RWPE2 (cell line): ENCODE data around the gene WDR55.
"Not testable (repeated sequence)": the region's sequence is repeated elsewhere in the genome, so short reads cannot be mapped to it uniquely, and the experiment has no call there.

ENCODE experiments used
- ATAC-seq: fragments of 200-7000 bp; cut with Tn5 transposase; 3 replicates; pipeline ENCODE4 v1.9.1; 2021; ENCODE audit warnings: low read depth
- DNase-seq: peaks from one replicate; pipeline ENCODE4 v3.0.0-alpha.2; 2020; ENCODE audit warnings: low spot score
- H3K27ac ChIP-seq: fragments of 450-650 bp; 2 replicates; pipeline ENCODE4 v1.5.1; 2017; ENCODE audit warnings: mild to moderate bottlenecking; ENCODE audit not compliant: poor library complexity, severe bottlenecking
- H3K27me3 ChIP-seq: fragments of 250-450 bp; sonication (Bioruptor Pico); 2 replicates; pipeline ENCODE4 v1.5.1; 2021; ENCODE audit warnings: mild to moderate bottlenecking, moderate library complexity; ENCODE audit not compliant: insufficient read depth, poor library complexity, severe bottlenecking
- H3K36me3 ChIP-seq: fragments of 250-450 bp; sonication (Bioruptor Pico); 2 replicates; pipeline ENCODE4 v1.5.1; 2020; ENCODE audit warnings: low read depth, mild to moderate bottlenecking, moderate library complexity
- H3K4me1 ChIP-seq: fragments of 250-450 bp; sonication (Bioruptor Pico); 2 replicates; pipeline ENCODE4 v1.5.1; 2021; ENCODE audit warnings: mild to moderate bottlenecking, moderate library complexity; ENCODE audit not compliant: insufficient read depth, poor library complexity, severe bottlenecking
- H3K4me3 ChIP-seq: fragments of 250-450 bp; sonication (Bioruptor Pico); 2 replicates; pipeline ENCODE4 v1.5.1; 2021; ENCODE audit warnings: mild to moderate bottlenecking, moderate library complexity; ENCODE audit not compliant: severe bottlenecking
- H3K9me3 ChIP-seq: fragments of 250-450 bp; sonication (Bioruptor Pico); 2 replicates; pipeline ENCODE4 v1.5.1; 2021; ENCODE audit warnings: mild to moderate bottlenecking, moderate library complexity; ENCODE audit not compliant: severe bottlenecking
- CTCF ChIP-seq: fragments of 450-650 bp; IDR thresholded peaks from one replicate; pipeline ENCODE4 v1.5.1; 2017; ENCODE audit warnings: mild to moderate bottlenecking, moderate library complexity; ENCODE audit not compliant: poor library complexity, severe bottlenecking

The WDR55 gene

GRCh38 chr5:140647042-140647419 is 17.7 kb upstream of the WDR55 start:
- peak overlapping the region; percentile 58 for H3K4me3 ChIP-seq
- H3K27me3 ChIP-seq = no peaks in the 10 kb centered on the region
- peaks cover 71% of the 10 kb centered on the region for H3K36me3 ChIP-seq
- peak overlapping the region; percentile 15 for H3K27ac ChIP-seq
- no peak for TF ChIP-seq CTCF
- H3K4me1 ChIP-seq = peaks cover 4% of the 10 kb centered on the region
- H3K9me3 ChIP-seq = no peaks in the 10 kb centered on the region
- DNase-seq = no peak
- peak; percentile 17 for ATAC-seq

- no peak for DNase-seq
- H3K27ac ChIP-seq = no peak overlapping the region
- no peak for TF ChIP-seq CTCF
- ATAC-seq = no peak
- H3K4me1 ChIP-seq = no peaks in the 10 kb centered on the region
- peaks cover 95% of the 10 kb centered on the region for H3K36me3 ChIP-seq
- H3K9me3 ChIP-seq = no peaks in the 10 kb centered on the region
- H3K4me3 ChIP-seq = no peak overlapping the region
- H3K27me3 ChIP-seq = no peaks in the 10 kb centered on the region
Observed at GRCh38 chr5:140658870-140659269, 5.8 kb upstream of the WDR55 start.

GRCh38 chr5:140660371-140660770 is 4.3 kb upstream of the WDR55 start:
- not testable (repeated sequence) for H3K9me3 ChIP-seq, ATAC-seq, H3K27me3 ChIP-seq, H3K4me3 ChIP-seq, H3K27ac ChIP-seq, H3K4me1 ChIP-seq, DNase-seq
- peaks cover 83% of the 10 kb centered on the region for H3K36me3 ChIP-seq

- DNase-seq (no peak), ATAC-seq (no peak)
- H3K4me1 ChIP-seq = peaks cover 10% of the 10 kb centered on the region
- H3K9me3 ChIP-seq = no peaks in the 10 kb centered on the region
- H3K36me3 ChIP-seq = peaks cover 78% of the 10 kb centered on the region
- no peaks in the 10 kb centered on the region for H3K27me3 ChIP-seq
- TF ChIP-seq CTCF = no peak
- peak overlapping the region; percentile 62 for H3K27ac ChIP-seq
- peak overlapping the region; percentile 90 for H3K4me3 ChIP-seq
Observed at GRCh38 chr5:140664030-140664358, 710 bp upstream of the WDR55 start.

GRCh38 chr5:140671035-140671434 is 6.3 kb downstream of the WDR55 start:
- H3K27ac ChIP-seq, H3K4me1 ChIP-seq, H3K4me3 ChIP-seq, H3K9me3 ChIP-seq, H3K27me3 ChIP-seq, DNase-seq: not testable (repeated sequence)
- peaks cover 84% of the 10 kb centered on the region for H3K36me3 ChIP-seq
- peak; percentile 7; the same call in 1 of the 3 replicates for ATAC-seq

- Histone ChIP-seq H3K27me3 (no peaks in the 10 kb centered on the region), H3K27ac (no peak overlapping the region), H3K36me3 (peaks cover 86% of the 10 kb centered on the region), H3K4me3 (no peak overlapping the region), H3K9me3 (no peaks in the 10 kb centered on the region), H3K4me1 (peaks cover under 1% of the 10 kb centered on the region)
- ATAC-seq (peak; percentile 11; the same call in 1 of the 3 replicates), DNase-seq (no peak)
- TF ChIP-seq CTCF = no peak
Observed at GRCh38 chr5:140671472-140672125, 6.9 kb downstream of the WDR55 start.
